H9 (cell line): ENCODE measurements around the gene RHOXF2B. TPM values are rescaled to one million over a fixed set of nuclear protein-coding genes. Genes with fewer than 3 reads are reported as not detected.
A peak's percentile ranks its signal among the peaks of the same experiment; 100 is the strongest.
"Not testable (repeated sequence)": the region's sequence is repeated elsewhere in the genome, so short reads cannot be mapped to it uniquely, and the experiment has no call there.

Source experiments
- DNase-seq: peaks from one replicate; pipeline ENCODE4 v3.0.0-alpha.2; 2017
- H2AFZ ChIP-seq: one replicate; pipeline ENCODE4 v1.6.1; 2013; ENCODE audit warnings: mild to moderate bottlenecking, low read length, control low read depth, moderate library complexity
- H2AK5ac ChIP-seq: 2 replicates; pipeline ENCODE4 v1.6.1; 2013; ENCODE audit warnings: low read length, control low read depth, mixed read lengths; ENCODE audit not compliant: insufficient read length
- H2BK120ac ChIP-seq: one replicate; pipeline ENCODE4 v1.6.1; 2013; ENCODE audit warnings: low read depth, mild to moderate bottlenecking, low read length, control low read depth, inconsistent platforms; ENCODE audit not compliant: poor library complexity, severe bottlenecking
- H2BK12ac ChIP-seq: 2 replicates; pipeline ENCODE4 v1.6.1; 2013; ENCODE audit warnings: low read length, control low read depth, mixed read lengths, low read depth; ENCODE audit not compliant: insufficient read length
- H2BK15ac ChIP-seq: 2 replicates; pipeline ENCODE4 v1.6.1; 2013; ENCODE audit warnings: low read depth, low read length, control low read depth
- H2BK20ac ChIP-seq: one replicate; pipeline ENCODE4 v1.6.1; 2013; ENCODE audit warnings: low read depth, mild to moderate bottlenecking, low read length, control low read depth, inconsistent platforms; ENCODE audit not compliant: poor library complexity, severe bottlenecking
- H2BK5ac ChIP-seq: 2 replicates; pipeline ENCODE4 v1.6.1; 2013; ENCODE audit warnings: low read length, control low read depth, mixed read lengths; ENCODE audit not compliant: insufficient read length
- H3K14ac ChIP-seq: 2 replicates; pipeline ENCODE4 v1.6.1; 2013; ENCODE audit warnings: low read length, control low read depth; ENCODE audit not compliant: insufficient read depth
- H3K18ac ChIP-seq: 2 replicates; pipeline ENCODE4 v1.6.1; 2013; ENCODE audit warnings: low read depth, mild to moderate bottlenecking, mixed read lengths, low read length, control low read depth; ENCODE audit not compliant: insufficient read length
- H3K23ac ChIP-seq: 2 replicates; pipeline ENCODE4 v1.6.1; 2013; ENCODE audit warnings: low read length, control low read depth, mixed read lengths, low read depth; ENCODE audit not compliant: insufficient read length
- H3K23me2 ChIP-seq: 2 replicates; pipeline ENCODE4 v1.6.1; 2013; ENCODE audit warnings: low read depth, mild to moderate bottlenecking, mixed read lengths, low read length, control low read depth; ENCODE audit not compliant: insufficient read length, poor library complexity, severe bottlenecking
- H3K27ac ChIP-seq: 2 replicates; pipeline ENCODE4 v1.5.1; 2013; ENCODE audit warnings: low read length, control low read depth, mixed read lengths, low read depth; ENCODE audit not compliant: insufficient read length
- H3K27me3 ChIP-seq: 2 replicates; pipeline ENCODE4 v1.6.1; 2013; ENCODE audit warnings: low read length, control low read depth, inconsistent platforms; ENCODE audit not compliant: insufficient read depth
- H3K4ac ChIP-seq: 2 replicates; pipeline ENCODE4 v1.6.1; 2013; ENCODE audit warnings: low read depth, mild to moderate bottlenecking, control low read depth, inconsistent platforms, low read length, moderate library complexity
- H3K4me1 ChIP-seq: 2 replicates; pipeline ENCODE4 v1.6.1; 2013; ENCODE audit warnings: low read length, control low read depth, inconsistent platforms; ENCODE audit not compliant: insufficient read depth
- H3K4me2 ChIP-seq: 2 replicates; pipeline ENCODE4 v1.6.1; 2013; ENCODE audit warnings: low read length, control low read depth, mixed read lengths; ENCODE audit not compliant: insufficient read length, insufficient read depth
- H3K56ac ChIP-seq: 2 replicates; pipeline ENCODE4 v1.6.1; 2013; ENCODE audit warnings: low read depth, mild to moderate bottlenecking, mixed read lengths, low read length, control low read depth; ENCODE audit not compliant: insufficient read length
- H3K79me1 ChIP-seq: 2 replicates; pipeline ENCODE4 v1.6.1; 2013; ENCODE audit warnings: low read depth, mild to moderate bottlenecking, moderate library complexity, low read length, control low read depth, inconsistent platforms; ENCODE audit not compliant: insufficient read depth, poor library complexity, severe bottlenecking
- H3K79me2 ChIP-seq: 2 replicates; pipeline ENCODE4 v1.6.1; 2013; ENCODE audit warnings: low read length, control low read depth, inconsistent platforms; ENCODE audit not compliant: insufficient read depth
- H3K9ac ChIP-seq: 2 replicates; pipeline ENCODE4 v1.6.1; 2013; ENCODE audit warnings: low read length, control low read depth, mixed read lengths; ENCODE audit not compliant: insufficient read length; ENCODE audit errors: extremely low read depth
- H3K9me3 ChIP-seq: one replicate; pipeline ENCODE4 v1.6.1; 2013; ENCODE audit warnings: low read depth, low read length, inconsistent platforms; ENCODE audit not compliant: control insufficient read depth
- H3T11ph ChIP-seq: one replicate; pipeline ENCODE4 v1.6.1; 2013; ENCODE audit warnings: mild to moderate bottlenecking, low read length, control low read depth, inconsistent platforms
- H4K20me1 ChIP-seq: one replicate; pipeline ENCODE4 v1.6.1; 2013; ENCODE audit not compliant: control insufficient read depth, insufficient read length, insufficient read depth
- H4K5ac ChIP-seq: 2 replicates; pipeline ENCODE4 v1.6.1; 2013; ENCODE audit warnings: low read depth, mild to moderate bottlenecking, mixed read lengths, low read length, control low read depth; ENCODE audit not compliant: insufficient read length
- H4K8ac ChIP-seq: replicated peaks from 2 replicates; pipeline ENCODE4 v1.6.1; 2013; ENCODE audit warnings: low read length, control low read depth, mixed read lengths, low read depth; ENCODE audit not compliant: insufficient read length
- H4K91ac ChIP-seq: 2 replicates; pipeline ENCODE4 v1.6.1; 2013; ENCODE audit warnings: low read depth, mild to moderate bottlenecking, moderate library complexity, mixed read lengths, low read length, control low read depth; ENCODE audit not compliant: insufficient read length
- H3K27ac Mint-ChIP-seq, 3 experiments: 2 replicates in 2 of 3; 3 replicates in 1 of 3; pipeline ENCODE4 v1.8.0; 2020 to 2021; ENCODE audit warnings: mixed read lengths in 3 of 3, mild to moderate bottlenecking in 1 of 3, moderate library complexity in 1 of 3
- H3K27me3 Mint-ChIP-seq: 2 replicates; pipeline ENCODE4 v1.8.0; 2021; ENCODE audit warnings: low read depth, mild to moderate bottlenecking, moderate library complexity, mixed read lengths
- H3K36me3 Mint-ChIP-seq, 3 experiments: 2 replicates in 2 of 3; 3 replicates in 1 of 3; pipeline ENCODE4 v1.8.0; 2020 to 2021; ENCODE audit warnings: low read depth in 3 of 3, mixed read lengths in 3 of 3; ENCODE audit not compliant: insufficient read depth in 1 of 3
- H3K4me1 Mint-ChIP-seq, 2 experiments: 2 replicates each; pipeline ENCODE4 v1.8.0; 2020; ENCODE audit warnings: mixed read lengths in 2 of 2
- H3K4me3 Mint-ChIP-seq, 2 experiments: 2 replicates in 1 of 2; 3 replicates in 1 of 2; pipeline ENCODE4 v1.8.0; 2020 to 2021; ENCODE audit warnings: mild to moderate bottlenecking in 2 of 2, mixed read lengths in 2 of 2, moderate library complexity in 1 of 2
- H3K9me3 Mint-ChIP-seq, 2 experiments: 2 replicates in 1 of 2; 3 replicates in 1 of 2; pipeline ENCODE4 v1.8.0; 2020; ENCODE audit warnings: mild to moderate bottlenecking in 2 of 2, mixed read lengths in 2 of 2, moderate library complexity in 1 of 2
- WGBS: extraction: QIAGEN DNeasy Blood & Tissue Kit; methylation state at CpG from one replicate; pipeline ENCODE4 v1.1.7; 2013; ENCODE audit warnings: missing lambda C conversion rate, low lambda C conversion rate, mixed read lengths; ENCODE audit not compliant: insufficient read length; ENCODE audit errors: extremely low coverage; 5-methylcytosine and 5-hydroxymethylcytosine counted together
- total RNA-seq: library from RNA; stranded (reverse); gene quantifications from 2 replicates; pipeline ENCODE4 v1.2.1, GENCODE V29; 2021
- TF ChIP-seq, protein P1 (sequence below): fragments of 200-600 bp; sonication (generic); conservative IDR thresholded peaks from 3 replicates; pipeline ENCODE4 v1.8.0; 2021; ENCODE audit warnings: antibody characterized with exemption, mild to moderate bottlenecking

RHOXF2B gene
- total RNA-seq, 1 experiment from 2014 or later, result not detected

DNA sequence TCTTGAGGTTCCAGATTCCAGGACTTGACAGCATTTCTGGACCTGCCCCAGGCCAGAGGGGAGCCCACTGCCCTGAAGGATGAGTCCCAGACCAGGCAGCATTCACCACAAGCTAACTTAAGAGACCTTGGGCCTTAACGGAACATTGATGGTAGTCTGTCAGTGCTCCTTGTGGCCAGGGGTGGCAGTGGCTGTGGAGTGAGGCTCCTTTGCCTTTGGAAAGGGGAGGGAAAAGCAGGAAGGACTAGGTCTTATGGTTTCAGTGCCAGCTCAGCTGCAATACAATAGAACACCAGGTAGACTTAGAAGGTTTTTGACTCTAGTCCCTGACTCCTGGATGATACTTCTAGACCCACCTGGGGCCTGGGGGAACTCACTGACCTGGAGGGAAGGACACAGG, 11.3 kb downstream of the RHOXF2B start:
- not testable (repeated sequence) for H3K36me3 Mint-ChIP-seq, H3K4ac ChIP-seq, H3K4me1 Mint-ChIP-seq, H3K79me1 ChIP-seq, H3K4me2 ChIP-seq, H3K18ac ChIP-seq, H3K23me2 ChIP-seq, H3K4me3 Mint-ChIP-seq, H3K27me3 Mint-ChIP-seq, H4K20me1 ChIP-seq, H3K23ac ChIP-seq, H3K79me2 ChIP-seq, H3K27ac ChIP-seq, H3K56ac ChIP-seq, H4K91ac ChIP-seq, H3K9me3 Mint-ChIP-seq, H3K9ac ChIP-seq, H3K14ac ChIP-seq, H3K4me1 ChIP-seq, H2BK20ac ChIP-seq, H3K27ac Mint-ChIP-seq, H2BK12ac ChIP-seq, H4K8ac ChIP-seq, H3K27me3 ChIP-seq, H2BK5ac ChIP-seq, H3T11ph ChIP-seq, H3K9me3 ChIP-seq, H4K5ac ChIP-seq, H2BK15ac ChIP-seq, H2BK120ac ChIP-seq, H2AK5ac ChIP-seq, H2AFZ ChIP-seq
- WGBS, result no CpG with 5 or more reads among the region's 1 CpG
- peak; percentile 28 for DNase-seq
- TF ChIP-seq, protein P1, sequence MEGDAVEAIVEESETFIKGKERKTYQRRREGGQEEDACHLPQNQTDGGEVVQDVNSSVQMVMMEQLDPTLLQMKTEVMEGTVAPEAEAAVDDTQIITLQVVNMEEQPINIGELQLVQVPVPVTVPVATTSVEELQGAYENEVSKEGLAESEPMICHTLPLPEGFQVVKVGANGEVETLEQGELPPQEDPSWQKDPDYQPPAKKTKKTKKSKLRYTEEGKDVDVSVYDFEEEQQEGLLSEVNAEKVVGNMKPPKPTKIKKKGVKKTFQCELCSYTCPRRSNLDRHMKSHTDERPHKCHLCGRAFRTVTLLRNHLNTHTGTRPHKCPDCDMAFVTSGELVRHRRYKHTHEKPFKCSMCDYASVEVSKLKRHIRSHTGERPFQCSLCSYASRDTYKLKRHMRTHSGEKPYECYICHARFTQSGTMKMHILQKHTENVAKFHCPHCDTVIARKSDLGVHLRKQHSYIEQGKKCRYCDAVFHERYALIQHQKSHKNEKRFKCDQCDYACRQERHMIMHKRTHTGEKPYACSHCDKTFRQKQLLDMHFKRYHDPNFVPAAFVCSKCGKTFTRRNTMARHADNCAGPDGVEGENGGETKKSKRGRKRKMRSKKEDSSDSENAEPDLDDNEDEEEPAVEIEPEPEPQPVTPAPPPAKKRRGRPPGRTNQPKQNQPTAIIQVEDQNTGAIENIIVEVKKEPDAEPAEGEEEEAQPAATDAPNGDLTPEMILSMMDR, result peak; percentile 19; the same call in 1 of the 3 replicates

DNA sequence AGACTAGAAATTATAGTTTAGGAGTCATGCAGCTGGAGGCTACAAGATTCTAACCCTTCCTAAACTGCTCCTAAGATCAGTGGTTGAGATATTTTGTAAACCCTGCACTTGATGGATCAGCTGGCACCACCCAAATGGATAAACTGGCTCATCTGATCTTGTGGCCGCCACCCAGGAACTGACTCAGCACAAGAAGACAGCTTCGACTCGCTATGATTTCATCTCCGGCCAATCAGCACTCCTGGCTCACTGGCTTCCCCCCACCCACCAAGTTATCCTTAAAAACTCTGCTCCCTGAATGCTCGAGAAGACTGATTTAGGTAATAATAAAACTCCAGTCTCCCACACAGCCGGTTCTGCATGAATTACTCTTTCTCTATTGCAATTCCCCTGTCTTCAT, 34.8 kb downstream of the RHOXF2B start:
- not testable (repeated sequence) for H2BK20ac ChIP-seq, H3K4me1 ChIP-seq, H2BK120ac ChIP-seq, H3K27me3 Mint-ChIP-seq, H3K27ac ChIP-seq, H3K9ac ChIP-seq, DNase-seq, H3K4me3 Mint-ChIP-seq, H3K9me3 Mint-ChIP-seq, H3K14ac ChIP-seq, H3K4me2 ChIP-seq, H4K91ac ChIP-seq, H3K18ac ChIP-seq, H3K27ac Mint-ChIP-seq, H3K27me3 ChIP-seq, H3K9me3 ChIP-seq, H2BK12ac ChIP-seq, H3K79me1 ChIP-seq, H3K36me3 Mint-ChIP-seq, H2AFZ ChIP-seq, H2AK5ac ChIP-seq, H3K79me2 ChIP-seq, H3K56ac ChIP-seq, H4K20me1 ChIP-seq, H3K23me2 ChIP-seq, H3K4ac ChIP-seq, H2BK5ac ChIP-seq, H3K4me1 Mint-ChIP-seq, H3K23ac ChIP-seq, H3T11ph ChIP-seq, H2BK15ac ChIP-seq, H4K5ac ChIP-seq, H4K8ac ChIP-seq
- WGBS, result no CpG with 5 or more reads among the region's 6 CpGs
